Heart left ventricle (tissue), 16 donors: ENCODE data around the gene GNAO1. TPM values are rescaled to one million over a fixed set of nuclear protein-coding genes. Genes with fewer than 3 reads are reported as not detected.

Source experiments
- ATAC-seq, 4 donors: fragments of 200-7000 bp; cut with Tn5 transposase; one replicate each; pipeline ENCODE4 v1.9.1; 2020 to 2022; ENCODE audit warnings: moderate library complexity in 4 of 4, mild to moderate bottlenecking in 3 of 4, moderate number of reproducible peaks in 1 of 4
- DNase-seq, 5 donors: peaks; one replicate each; pipeline ENCODE4 v3.0.0-alpha.2; 2020
- H3K27ac ChIP-seq, 12 donors: fragments of 200-600 bp; sonication (generic) in 4 of 12; one replicate each; pipeline versions ENCODE4 v1.5.0 to v1.8.0; 2016 to 2022; ENCODE audit warnings: mild to moderate bottlenecking in 2 of 12
- H3K27me3 ChIP-seq, 9 donors: fragments of 200-600 bp; sonication (generic) in 2 of 9; one replicate each; pipeline versions ENCODE4 v1.5.1 to v1.8.0; 2016 to 2022; ENCODE audit warnings: mild to moderate bottlenecking in 3 of 9
- H3K36me3 ChIP-seq, 9 donors: fragments of 200-600 bp; sonication (generic) in 2 of 9; one replicate each; pipeline versions ENCODE4 v1.5.0 to v1.8.0; 2018 to 2022; ENCODE audit warnings: mild to moderate bottlenecking in 2 of 9
- H3K4me1 ChIP-seq, 12 donors: fragments of 200-600 bp; sonication (generic) in 4 of 12; one replicate each; pipeline versions ENCODE4 v1.5.0 to v1.8.0; 2016 to 2022; ENCODE audit warnings: mild to moderate bottlenecking in 3 of 12
- H3K4me3 ChIP-seq, 12 donors: fragments of 200-600 bp; sonication (generic) in 4 of 12; one replicate each; pipeline versions ENCODE4 v1.5.0 to v1.8.0; 2017 to 2022; ENCODE audit warnings: mild to moderate bottlenecking in 9 of 12, moderate library complexity in 4 of 12
- H3K9me3 ChIP-seq, 12 donors: fragments of 200-600 bp; sonication (generic) in 4 of 12; one replicate each; pipeline versions ENCODE4 v1.5.0 to v1.8.0; 2016 to 2022; ENCODE audit warnings: mild to moderate bottlenecking in 1 of 12
- POLR2A ChIP-seq, 2 donors: fragments of 450-650 bp; IDR thresholded peaks; one replicate each; pipeline ENCODE4 v1.6.1; 2017; ENCODE audit warnings: antibody characterized with exemption in 2 of 2, mild to moderate bottlenecking in 2 of 2, moderate library complexity in 2 of 2
- WGBS, 4 donors: extraction: QIAGEN DNeasy Blood & Tissue Kit in 2 of 4; methylation state at CpG; one replicate each; pipeline versions ENCODE4 v1.1.5 to v1.1.7; 2013 to 2018; 5-methylcytosine and 5-hydroxymethylcytosine counted together
- intact Hi-C, 10 donors: fragments of 100-400 bp; cut with DNase I; formaldehyde crosslinking; loops; one replicate each; pipeline versions ENCODE4 v1.11.1 to v1.14.2; 2022
- polyA plus RNA-seq, 2 donors: library from polyadenylated mRNA; stranded (reverse); fragments of 200-250 nt; gene quantifications; one replicate each; pipeline ENCODE4 v1.2.3, GENCODE V29; 2013
- total RNA-seq, 9 donors: library from RNA; depleted of rRNA in 2 of 9; stranded (reverse); fragments of >200 nt in 2 of 9; fragmentation: NEBNext Ultra II Directional in 3 of 9; extraction: Animal tissue kit (Norgen Biotek cat#: 25700) in 3 of 9; gene quantifications; one replicate each; pipeline versions ENCODE4 v1.1.0 to v1.2.4, GENCODE V29; 2016 to 2023
- TF ChIP-seq, protein P1 (sequence below), 12 donors: fragments of 200-600 bp; sonication (generic) in 4 of 12; IDR thresholded peaks; one replicate each; pipeline versions ENCODE4 v1.5.0 to v1.8.0; 2018 to 2022; ENCODE audit warnings: antibody characterized with exemption in 12 of 12, mild to moderate bottlenecking in 5 of 12
- donor health status: ischemic (EF 13 %, LVEDD 7.1; RV severe dilation, severe dysfunction).
- donor health status: healthy with polysubstance abuse.
- donor health status: DM: no; HTN: yes; CAD: no.
- donor health status: DM: no; HTN: no; CAD: no.
- donor health status: ischemic (EF 25% LVEDD 6.9; RV normal size, moderate dysfunction).
- donor health status: ischemic (EF 25% LVEDD 5.7; RV mildly dilated, moderate dysfunction).
- donor health status: healthy.
- donor health status: DM: yes; HTN: yes; CAD: no.
- donor health status: ischemic (EF 35%, LVEDD 5.7; RV mildly dilated, moderate dysfunction).
- donor health status: nonischemic (EF 11% LVEDD 7.7; RV severe dilation, severe dysfunction).
- donor health status: DM: yes; HTN: yes; CAD: no.
- donor health status: PGD.
- donor health status: ischemic (EF 29% LVEDD 5.4; RV normal size, mild dysfunction).
- donor health status: nonischemic (EF 23%, LVEDD 6.1; RV moderate dilation, normal function).

The GNAO1 gene
- total and polyA plus RNA-seq, 11 donors: 1.4 to 26.8 (median 12.0) TPM

DNA sequence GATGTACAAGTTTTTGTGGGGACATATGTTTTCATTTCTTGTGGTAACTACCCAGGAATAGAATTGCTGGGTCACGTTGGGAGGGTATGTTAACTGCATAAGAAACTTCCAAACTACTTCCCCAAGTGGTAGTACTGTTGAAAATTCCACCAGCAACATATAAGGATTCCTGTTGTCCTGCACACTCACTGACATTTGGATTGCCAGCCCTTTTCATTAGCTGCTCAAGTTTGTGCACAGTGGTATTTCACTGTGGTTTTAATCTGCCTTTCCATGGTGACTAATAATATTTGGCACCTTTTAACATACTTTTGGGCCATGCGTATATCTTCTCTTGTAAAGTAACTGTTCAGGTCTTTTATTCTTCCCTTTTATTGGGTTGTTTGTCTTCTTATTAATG, 103.3 kb downstream of the GNAO1 start:
- 35 to 58% (median 44%) methylated on average over 2 of the region's 2 CpGs for WGBS, 4 donors
- ATAC-seq: peak; percentile 37 to 76 (median 56)
- TF ChIP-seq, protein P1, sequence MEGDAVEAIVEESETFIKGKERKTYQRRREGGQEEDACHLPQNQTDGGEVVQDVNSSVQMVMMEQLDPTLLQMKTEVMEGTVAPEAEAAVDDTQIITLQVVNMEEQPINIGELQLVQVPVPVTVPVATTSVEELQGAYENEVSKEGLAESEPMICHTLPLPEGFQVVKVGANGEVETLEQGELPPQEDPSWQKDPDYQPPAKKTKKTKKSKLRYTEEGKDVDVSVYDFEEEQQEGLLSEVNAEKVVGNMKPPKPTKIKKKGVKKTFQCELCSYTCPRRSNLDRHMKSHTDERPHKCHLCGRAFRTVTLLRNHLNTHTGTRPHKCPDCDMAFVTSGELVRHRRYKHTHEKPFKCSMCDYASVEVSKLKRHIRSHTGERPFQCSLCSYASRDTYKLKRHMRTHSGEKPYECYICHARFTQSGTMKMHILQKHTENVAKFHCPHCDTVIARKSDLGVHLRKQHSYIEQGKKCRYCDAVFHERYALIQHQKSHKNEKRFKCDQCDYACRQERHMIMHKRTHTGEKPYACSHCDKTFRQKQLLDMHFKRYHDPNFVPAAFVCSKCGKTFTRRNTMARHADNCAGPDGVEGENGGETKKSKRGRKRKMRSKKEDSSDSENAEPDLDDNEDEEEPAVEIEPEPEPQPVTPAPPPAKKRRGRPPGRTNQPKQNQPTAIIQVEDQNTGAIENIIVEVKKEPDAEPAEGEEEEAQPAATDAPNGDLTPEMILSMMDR (IDR thresholded peaks at IDR 0.05): no peak
- TF ChIP-seq POLR2A (IDR thresholded peaks at IDR 0.05): no peak
- peaks cover 0 to 53% (median 33%) of the 10 kb centered on the region in 12 donors for H3K4me1 ChIP-seq
- no peaks in the 10 kb centered on the region for H3K27me3 ChIP-seq
- intact Hi-C loops: no loop called here
- H3K9me3 ChIP-seq: no peaks in the 10 kb centered on the region
- H3K36me3 ChIP-seq: no peaks in the 10 kb centered on the region
- H3K4me3 ChIP-seq: no peak overlapping the region
- no peak for DNase-seq
- peak overlapping the region in 11 of 12 donors; percentile 4 to 81 (median 68) for H3K27ac ChIP-seq

DNA sequence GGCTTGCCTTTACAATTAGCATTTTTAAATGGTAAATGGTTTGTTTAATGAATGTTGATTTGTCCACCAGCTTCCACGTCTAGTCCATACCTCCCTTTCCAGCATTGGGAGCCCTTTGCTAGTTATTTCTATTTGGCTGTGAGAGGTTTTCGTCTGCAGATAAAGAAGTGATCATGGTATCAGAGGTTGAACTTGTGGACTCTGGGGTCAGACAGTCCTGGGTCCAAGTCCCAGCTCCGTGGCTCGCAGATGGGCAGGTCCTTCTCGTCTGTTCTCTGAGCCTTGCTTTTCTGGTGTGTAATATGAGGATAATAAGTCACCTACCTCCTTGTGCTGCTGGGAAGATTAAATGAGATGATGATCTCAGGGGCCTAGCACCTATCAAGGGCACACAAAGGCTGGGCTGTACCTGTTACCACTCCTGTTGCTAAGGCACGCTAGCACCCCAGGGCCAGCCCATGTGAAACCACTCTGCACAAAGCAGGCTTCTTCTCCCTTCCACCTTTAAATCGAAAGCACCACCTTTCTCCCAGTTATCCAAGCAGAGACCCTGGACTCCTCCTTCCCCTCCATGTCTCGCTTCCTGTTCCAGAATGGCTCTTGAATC, 103.9 kb downstream of the GNAO1 start:
- H3K4me1 ChIP-seq: peaks cover 0 to 54% (median 33%) of the 10 kb centered on the region in 12 donors
- H3K9me3 ChIP-seq: no peaks in the 10 kb centered on the region
- WGBS, 4 donors: 75 to 89% (median 81%) methylated on average over 8 of the region's 8 CpGs
- no peak overlapping the region for H3K4me3 ChIP-seq
- H3K27ac ChIP-seq: peak overlapping the region in 11 of 12 donors; percentile 31 to 81 (median 68)
- DNase-seq (no peak), ATAC-seq (peak in 2 of 4 donors; percentile 8 to 23)
- no peaks in the 10 kb centered on the region for H3K36me3 ChIP-seq
- intact Hi-C loops: loop anchor here in 1 of 10 donors (5.0 kb wide), 1 partner anchor 103 kb away; the partner anchor contains the start of gene GNAO1
- TF ChIP-seq POLR2A (IDR thresholded peaks at IDR 0.05): no peak
- TF ChIP-seq, protein P1 (IDR thresholded peaks at IDR 0.05): no peak
- no peaks in the 10 kb centered on the region for H3K27me3 ChIP-seq

DNA sequence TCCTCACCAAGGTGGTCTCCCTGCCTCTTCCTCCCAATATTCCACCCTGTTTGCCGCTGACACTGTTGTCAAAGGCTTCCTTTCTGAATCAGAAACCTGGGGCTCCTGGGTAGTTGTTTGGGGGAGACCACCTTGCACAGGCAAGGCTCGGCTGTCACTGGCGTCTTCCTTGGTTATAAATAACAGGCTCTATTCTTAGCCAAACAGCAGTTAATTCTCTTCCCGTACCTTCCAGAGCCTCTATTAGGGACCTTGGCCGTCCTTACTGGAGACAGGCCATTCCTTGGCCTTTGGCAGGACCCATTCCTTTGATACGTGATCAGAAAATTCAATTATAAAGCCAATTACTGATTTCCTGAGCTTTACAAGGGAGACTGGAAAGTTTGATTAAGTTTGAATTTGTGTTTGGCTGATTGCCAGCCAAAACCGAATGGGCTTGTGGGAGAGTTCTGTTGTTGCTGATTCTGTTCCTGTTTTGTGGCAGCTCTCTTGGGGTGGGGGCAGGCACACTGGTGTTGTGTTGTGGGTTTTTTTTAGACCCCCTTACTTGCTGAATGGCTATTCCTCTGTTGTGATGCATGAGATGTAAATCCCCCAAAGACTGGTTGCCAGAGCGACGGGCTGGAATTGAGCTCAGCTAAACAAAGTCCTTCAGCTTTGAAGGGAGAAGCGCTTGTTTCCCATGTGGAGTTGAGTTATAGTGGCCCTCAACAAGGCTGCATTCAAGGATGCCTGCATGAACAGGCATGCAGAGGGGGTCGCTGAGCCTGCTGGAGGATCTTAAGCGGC, 104.6 kb downstream of the GNAO1 start:
- H3K4me3 ChIP-seq: no peak overlapping the region
- peak overlapping the region in 11 of 12 donors; percentile 31 to 81 (median 68) for H3K27ac ChIP-seq
- H3K27me3 ChIP-seq: no peaks in the 10 kb centered on the region
- intact Hi-C loops: loop anchor here in 1 of 10 donors (5.0 kb wide), 1 partner anchor 104 kb away; the partner anchor contains the start of gene GNAO1
- 52 to 61% (median 58%) methylated on average over 12 of the region's 12 CpGs for WGBS, 4 donors
- peaks cover 0 to 57% (median 33%) of the 10 kb centered on the region in 12 donors for H3K4me1 ChIP-seq
- no peaks in the 10 kb centered on the region for H3K9me3 ChIP-seq
- H3K36me3 ChIP-seq: no peaks in the 10 kb centered on the region
- ATAC-seq: peak; percentile 35 to 66 (median 58)
- no peak for DNase-seq
- TF ChIP-seq, protein P1 (IDR thresholded peaks at IDR 0.05): no peak
- TF ChIP-seq POLR2A (IDR thresholded peaks at IDR 0.05): no peak

DNA sequence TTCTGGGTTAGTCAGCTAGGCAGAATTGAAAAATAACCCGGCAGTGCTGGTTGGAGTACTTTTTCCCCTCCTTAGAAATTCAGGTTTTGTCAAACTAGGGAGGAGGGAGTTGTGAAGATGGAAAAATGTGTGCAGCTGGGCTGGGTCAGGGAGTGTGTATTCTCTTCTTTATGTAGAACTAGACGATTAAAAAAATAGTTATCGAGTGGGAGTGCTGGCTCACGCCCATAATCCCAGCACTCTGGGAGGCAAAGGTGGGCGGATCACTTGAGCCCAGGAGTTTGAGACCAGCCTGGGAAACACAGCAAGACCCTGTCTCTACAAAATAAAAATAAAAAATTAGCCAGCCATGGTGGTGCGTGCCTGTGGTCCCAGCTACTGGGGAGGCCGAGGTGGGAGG, 106.4 kb downstream of the GNAO1 start:
- Histone ChIP-seq H3K27ac (no peak overlapping the region), H3K36me3 (no peaks in the 10 kb centered on the region), H3K4me1 (peaks cover 0 to 57% (median 33%) of the 10 kb centered on the region in 12 donors), H3K9me3 (no peaks in the 10 kb centered on the region), H3K27me3 (no peaks in the 10 kb centered on the region), H3K4me3 (no peak overlapping the region)
- DNase-seq (no peak), ATAC-seq (no peak)
- 89 to 94% (median 91%) methylated on average over 7 of the region's 7 CpGs for WGBS, 4 donors
- intact Hi-C loops: loop anchor here in 1 of 10 donors (5.0 kb wide), 1 partner anchor 105 kb away; the partner anchor contains the start of gene GNAO1
- TF ChIP-seq, protein P1 (IDR thresholded peaks at IDR 0.05): no peak
- no peak for TF ChIP-seq POLR2A (IDR thresholded peaks at IDR 0.05)
